Gastroesophageal sphincter (tissue), 4 donors: ENCODE data around the gene RAD51B. TPM values are rescaled to one million over a fixed set of nuclear protein-coding genes. Genes with fewer than 3 reads are reported as not detected.

ENCODE experiments used
- ATAC-seq: fragments of 150-250 bp; one replicate; pipeline ENCODE4 v1.9.1; 2016; ENCODE audit warnings: mild to moderate bottlenecking, moderate library complexity
- H3K27ac ChIP-seq, 4 donors: fragments of 200-600 bp; sonication (generic) in 3 of 4; 1 replicate in 3 of 4; 2 replicates in 1 of 4; pipeline ENCODE4 v1.5.1; 2016 to 2019
- H3K27me3 ChIP-seq: fragments of 200-600 bp; sonication (generic); one replicate; pipeline ENCODE4 v1.5.1; 2019
- H3K36me3 ChIP-seq, 2 donors: fragments of 200-600 bp; sonication (generic); one replicate each; pipeline ENCODE4 v1.5.1; 2019; ENCODE audit warnings: control low read depth in 1 of 2
- H3K4me1 ChIP-seq, 3 donors: fragments of 200-600 bp; sonication (generic); 1 replicate in 2 of 3; 2 replicates in 1 of 3; pipeline ENCODE4 v1.5.1; 2016 to 2019; ENCODE audit warnings: control low read depth in 2 of 3
- H3K4me3 ChIP-seq, 2 donors: fragments of 200-600 bp; sonication (generic); one replicate each; pipeline ENCODE4 v1.5.1; 2019; ENCODE audit warnings: mild to moderate bottlenecking in 1 of 2, moderate library complexity in 1 of 2
- H3K9me3 ChIP-seq, 3 donors: fragments of 200-600 bp; sonication (generic); one replicate each; pipeline ENCODE4 v1.5.1; 2017 to 2019; ENCODE audit warnings: control low read depth in 2 of 3
- CTCF ChIP-seq, 4 experiments: fragments of 200-600 bp in 2 of 4; fragments of 450-650 bp in 2 of 4; sonication (generic) in 1 of 4; IDR thresholded peaks; one replicate each; pipeline ENCODE4 v1.5.1; 2017 to 2019; ENCODE audit warnings: antibody characterized with exemption in 4 of 4, mild to moderate bottlenecking in 2 of 4, moderate library complexity in 2 of 4
- EP300 ChIP-seq: sonication (generic); formaldehyde crosslinking; IDR thresholded peaks from one replicate; pipeline ENCODE4 v1.6.1; 2017; ENCODE audit warnings: antibody characterized with exemption, mild to moderate bottlenecking
- POLR2A ChIP-seq, 2 donors: fragments of 450-650 bp; IDR thresholded peaks; one replicate each; pipeline ENCODE4 v1.6.1; 2017; ENCODE audit warnings: antibody characterized with exemption in 2 of 2, mild to moderate bottlenecking in 2 of 2, moderate library complexity in 1 of 2
- POLR2AphosphoS5 ChIP-seq: sonication (generic); formaldehyde crosslinking; IDR thresholded peaks from one replicate; pipeline ENCODE4 v1.6.1; 2017; ENCODE audit warnings: antibody characterized with exemption
- WGBS, 2 donors: methylation state at CpG; one replicate each; pipeline ENCODE4 v1.1.5; 2018; ENCODE audit warnings: low coverage in 1 of 2; 5-methylcytosine and 5-hydroxymethylcytosine counted together
- total RNA-seq, 4 donors: library from RNA; depleted of rRNA; stranded (reverse); fragments of >200 nt; gene quantifications; one replicate each; pipeline ENCODE4 v1.1.0, GENCODE V29; 2016

The RAD51B gene
- total RNA-seq, 4 donors from 2014 or later, result 5.1 to 7.0 (median 6.0) TPM

DNA sequence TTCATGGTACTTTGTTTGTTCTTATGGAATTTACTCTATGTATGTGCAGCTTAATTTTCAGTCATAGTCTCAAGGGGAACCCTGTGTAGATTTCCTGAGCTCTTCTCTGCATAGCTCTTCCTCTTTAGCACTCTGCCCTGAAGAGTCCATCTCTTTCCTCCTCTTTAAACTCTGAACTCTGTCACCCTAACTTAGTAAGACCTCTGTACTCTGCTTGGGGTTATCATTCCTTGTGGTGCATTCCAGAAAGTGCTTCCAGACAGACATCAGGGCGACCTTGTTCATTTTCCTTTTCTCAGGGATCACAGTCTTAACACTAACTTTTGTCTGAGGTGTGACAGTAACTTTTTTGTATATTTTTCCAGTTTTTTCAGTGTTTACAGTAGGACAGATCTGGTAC is 179.3 kb downstream of the RAD51B start:
- no peak for TF ChIP-seq POLR2A (IDR thresholded peaks at IDR 0.05)
- no peak for TF ChIP-seq EP300
- TF ChIP-seq CTCF (IDR thresholded peaks at IDR 0.05), result no peak
- no peak for TF ChIP-seq POLR2AphosphoS5
- H3K36me3 ChIP-seq, result no peaks in the 10 kb centered on the region
- H3K4me1 ChIP-seq, result peaks cover 0 to 19% (median 0%) of the 10 kb centered on the region in 3 donors
- no peak overlapping the region for H3K4me3 ChIP-seq
- H3K9me3 ChIP-seq, result no peaks in the 10 kb centered on the region
- no peak for ATAC-seq
- no peak overlapping the region for H3K27ac ChIP-seq
- 88 to 100% methylated on average over 1 of the region's 1 CpG for WGBS, 2 donors
- H3K27me3 ChIP-seq, result no peaks in the 10 kb centered on the region

DNA sequence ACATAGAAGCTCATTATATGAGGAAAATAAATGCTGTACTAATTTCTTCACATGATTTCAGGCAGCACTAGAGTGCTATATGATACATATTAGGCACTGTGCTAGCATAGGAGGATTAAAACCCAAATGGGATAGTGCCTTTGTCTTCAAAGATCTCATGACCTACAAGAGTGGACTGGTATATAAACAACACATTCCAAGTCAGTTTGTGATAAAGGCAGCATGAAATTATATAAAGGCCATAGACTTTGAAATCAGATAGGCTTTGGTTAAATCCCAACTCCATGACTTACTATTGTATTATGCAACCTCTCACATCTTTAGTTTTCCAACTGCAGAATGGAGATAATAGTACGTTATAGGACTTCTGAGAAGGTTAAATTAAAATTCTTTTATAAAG is 179.7 kb downstream of the RAD51B start:
- Histone ChIP-seq H3K9me3 (no peaks in the 10 kb centered on the region), H3K4me3 (no peak overlapping the region), H3K27ac (no peak overlapping the region), H3K36me3 (no peaks in the 10 kb centered on the region), H3K27me3 (no peaks in the 10 kb centered on the region), H3K4me1 (peaks cover 0 to 19% (median 0%) of the 10 kb centered on the region in 3 donors)
- 79 to 100% methylated on average over 1 of the region's 1 CpG for WGBS, 2 donors
- TF ChIP-seq POLR2AphosphoS5, result no peak
- no peak for TF ChIP-seq POLR2A (IDR thresholded peaks at IDR 0.05)
- no peak for TF ChIP-seq CTCF (IDR thresholded peaks at IDR 0.05)
- no peak for TF ChIP-seq EP300
- no peak for ATAC-seq

DNA sequence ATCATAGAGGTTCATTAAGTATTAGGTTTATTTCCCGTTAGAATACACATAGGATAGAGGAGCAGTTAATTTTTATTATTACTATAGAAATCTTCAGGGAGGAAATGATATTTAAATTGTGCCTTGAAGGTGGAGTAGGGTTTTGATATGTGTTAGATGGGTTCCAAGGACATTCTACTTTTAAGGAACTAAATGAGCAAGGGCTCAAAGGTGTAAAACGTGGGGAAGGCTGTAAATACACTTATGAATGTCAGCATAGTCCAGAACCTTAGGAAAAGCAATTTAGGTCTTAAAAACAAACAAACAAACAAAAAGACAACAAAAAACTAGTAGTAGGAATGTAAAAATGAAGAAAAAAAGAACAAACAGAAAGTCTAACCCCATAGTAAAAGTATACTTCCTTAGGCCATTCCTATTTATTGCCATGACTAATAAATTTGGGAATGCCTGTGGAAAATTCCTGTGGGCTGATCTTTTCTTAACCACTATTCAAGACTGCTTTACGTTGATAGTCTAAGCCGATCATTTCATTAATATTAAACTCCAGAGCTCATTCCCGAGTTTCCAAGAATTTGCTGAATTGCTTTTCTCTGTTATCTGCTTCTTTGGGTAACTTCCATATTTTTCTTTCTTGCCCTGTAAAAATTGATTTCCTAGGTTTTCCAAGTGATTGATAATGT is 180.3 kb downstream of the RAD51B start:
- Histone ChIP-seq H3K4me1 (peaks cover 0 to 19% (median 0%) of the 10 kb centered on the region in 3 donors), H3K27me3 (no peaks in the 10 kb centered on the region), H3K4me3 (no peak overlapping the region), H3K27ac (no peak overlapping the region), H3K36me3 (no peaks in the 10 kb centered on the region), H3K9me3 (no peaks in the 10 kb centered on the region)
- no peak for TF ChIP-seq POLR2A (IDR thresholded peaks at IDR 0.05)
- no peak for TF ChIP-seq CTCF (IDR thresholded peaks at IDR 0.05)
- TF ChIP-seq POLR2AphosphoS5, result no peak
- no peak for TF ChIP-seq EP300
- WGBS, 2 donors, result 30 to 48% methylated on average over 5 of the region's 5 CpGs
- no peak for ATAC-seq

GRCh38 chr14:68000511-68000910 is 180.9 kb downstream of the RAD51B start:
- TF ChIP-seq EP300 (no peak), POLR2AphosphoS5 (no peak), POLR2A (IDR thresholded peaks at IDR 0.05) (no peak), CTCF (IDR thresholded peaks at IDR 0.05) (no peak)
- no peaks in the 10 kb centered on the region for H3K27me3 ChIP-seq
- no peak overlapping the region for H3K27ac ChIP-seq
- peaks cover 0 to 19% (median 0%) of the 10 kb centered on the region in 3 donors for H3K4me1 ChIP-seq
- no peaks in the 10 kb centered on the region for H3K9me3 ChIP-seq
- H3K36me3 ChIP-seq, result no peaks in the 10 kb centered on the region
- no peak overlapping the region for H3K4me3 ChIP-seq
- ATAC-seq, result no peak
- WGBS, 2 donors, result 31 to 55% methylated on average over 1 of the region's 1 CpG

DNA sequence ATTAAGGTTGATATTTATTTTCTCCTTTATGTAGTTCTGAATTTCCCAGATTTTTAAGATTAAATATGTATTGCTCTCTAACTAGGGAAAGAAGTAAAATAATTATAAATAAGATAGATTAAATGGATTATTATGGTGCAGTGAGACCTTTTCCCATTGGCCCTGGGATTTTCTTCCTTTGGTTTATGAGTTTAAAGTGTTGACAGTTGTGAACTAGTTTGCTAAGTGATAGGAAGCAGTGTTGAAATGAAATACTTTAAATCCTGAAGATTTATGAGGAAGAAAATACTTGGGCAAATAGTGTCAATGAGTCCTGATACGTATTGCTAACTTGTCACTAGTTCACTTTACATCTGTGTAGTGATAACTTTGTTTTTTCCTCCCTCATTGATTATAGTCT is 188.9 kb downstream of the RAD51B start:
- H3K27ac ChIP-seq, result no peak overlapping the region
- WGBS, 2 donors, result 80 to 88% methylated on average over 1 of the region's 1 CpG

More for the DNA sequence above, 188.9 kb downstream of the RAD51B start:
- Histone ChIP-seq H3K4me1 (peaks cover 0 to 36% (median 6%) of the 10 kb centered on the region in 3 donors), H3K4me3 (no peak overlapping the region), H3K27me3 (no peaks in the 10 kb centered on the region), H3K9me3 (no peaks in the 10 kb centered on the region), H3K36me3 (no peaks in the 10 kb centered on the region)
- TF ChIP-seq POLR2AphosphoS5 (no peak), EP300 (no peak), POLR2A (IDR thresholded peaks at IDR 0.05) (no peak), CTCF (IDR thresholded peaks at IDR 0.05) (no peak)
- ATAC-seq, result no peak
